ENCODE data around the gene EMC6. TPM values are rescaled to one million over a fixed set of nuclear protein-coding genes. Genes with fewer than 3 reads are reported as not detected.

Gene EMC6
- total RNA-seq, 1 experiment from 2014 or later: 54.7 TPM

GRCh38 chr17:3656353-3656752 is 12.3 kb upstream of the EMC6 start:
- DNase-seq (ENCODE audit: low spot score): no peak

DNA sequence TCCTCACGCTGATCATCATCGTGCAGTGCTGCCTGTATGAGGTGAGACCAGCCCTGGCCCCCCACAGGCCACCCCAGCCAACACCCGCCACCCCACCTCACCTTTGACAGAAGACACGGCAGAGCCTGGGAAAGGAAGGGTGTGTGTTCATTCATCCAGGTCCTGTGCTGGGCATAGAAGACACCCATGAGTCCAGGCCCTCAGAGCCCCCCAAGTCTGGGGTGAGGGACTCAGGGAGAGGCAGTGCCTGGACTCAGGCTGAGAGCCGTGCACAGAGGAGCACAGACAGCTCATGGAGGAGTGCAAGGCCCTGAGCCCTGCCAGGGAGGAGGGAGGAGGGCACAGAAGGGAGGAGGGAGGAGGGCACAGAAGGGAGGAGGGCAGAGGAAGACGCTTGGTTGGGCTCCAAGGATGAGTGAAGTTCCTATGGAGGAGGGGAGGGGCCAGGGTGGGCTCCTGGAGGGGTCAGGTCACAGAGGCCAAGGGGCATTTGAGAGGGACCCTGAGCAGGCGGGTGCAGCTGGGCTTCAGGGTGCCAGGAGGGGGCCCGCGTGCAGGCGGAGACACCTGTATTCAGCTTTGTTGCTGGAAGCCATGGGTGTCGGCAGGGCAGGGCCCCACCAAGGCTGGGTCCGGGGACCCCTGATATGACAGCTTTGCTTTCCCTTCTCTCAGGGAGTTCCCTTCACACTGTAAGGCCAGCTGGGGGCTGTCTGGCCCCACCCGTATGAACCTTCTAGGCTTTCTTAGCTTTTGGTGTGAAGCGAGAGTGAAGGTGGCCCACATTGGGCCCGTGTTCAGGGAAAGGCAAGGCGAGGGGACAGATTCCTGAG is 11.6 kb upstream of the EMC6 start:
- no peak for DNase-seq (ENCODE audit: low spot score)

DNA sequence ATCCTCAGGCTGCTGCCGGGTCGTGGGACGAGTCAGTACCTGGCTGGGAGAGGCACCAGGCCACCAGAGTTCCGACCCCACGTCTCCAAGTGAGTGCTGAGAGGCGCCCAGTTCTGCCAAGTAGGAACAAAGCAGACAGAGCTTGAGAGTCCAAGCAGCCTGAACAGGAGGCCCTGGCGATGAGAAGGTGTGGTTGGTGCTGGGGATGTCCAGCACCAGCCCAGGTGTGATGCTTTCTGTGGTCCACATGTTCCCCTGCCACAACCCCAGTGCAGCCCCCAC is 11.1 kb upstream of the EMC6 start:
- DNase-seq (ENCODE audit: low spot score): no peak

DNA sequence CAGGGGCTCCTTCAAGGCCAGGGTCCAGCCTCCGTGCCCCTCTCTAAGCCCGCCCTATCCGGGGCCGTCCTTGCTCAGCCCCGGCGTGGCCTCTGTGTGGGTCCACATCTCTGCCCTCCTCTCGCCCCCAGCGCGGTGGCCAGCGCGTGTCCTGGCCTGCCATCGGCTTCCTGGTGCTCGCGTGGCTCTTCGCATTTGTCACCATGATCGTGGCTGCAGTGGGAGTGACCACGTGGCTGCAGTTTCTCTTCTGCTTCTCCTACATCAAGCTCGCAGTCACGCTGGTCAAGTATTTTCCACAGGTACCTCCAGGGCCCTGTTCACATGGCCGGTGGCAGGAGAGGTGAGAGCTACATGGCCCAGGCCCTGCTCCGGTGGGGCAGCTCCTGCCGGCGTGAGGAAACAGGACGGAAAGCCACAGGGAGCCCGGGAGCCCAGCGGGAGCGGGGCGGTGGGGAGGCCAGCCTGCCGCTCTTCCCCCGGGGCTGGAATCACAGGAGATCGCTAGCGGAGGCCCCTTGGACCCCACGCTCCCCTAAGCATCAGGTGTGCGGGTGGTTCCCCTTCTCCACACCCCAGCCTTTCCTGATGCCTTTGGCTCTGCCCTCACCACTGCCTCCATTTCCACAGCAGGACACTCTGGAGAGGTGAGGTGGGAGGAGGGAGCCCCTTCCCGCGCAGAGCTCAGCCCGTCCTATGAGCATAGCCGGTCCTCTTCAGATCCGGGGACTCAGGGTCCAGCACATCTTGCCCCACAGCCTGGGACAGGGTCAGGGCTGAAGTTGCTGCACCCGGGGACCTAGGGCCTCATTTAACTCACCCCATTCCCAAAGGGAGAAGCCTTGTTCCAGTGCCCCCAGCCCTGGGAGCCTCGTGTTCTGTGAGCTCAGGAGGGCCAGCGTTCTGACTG is 10.5 kb upstream of the EMC6 start:
- DNase-seq (ENCODE audit: low spot score): no peak

DNA sequence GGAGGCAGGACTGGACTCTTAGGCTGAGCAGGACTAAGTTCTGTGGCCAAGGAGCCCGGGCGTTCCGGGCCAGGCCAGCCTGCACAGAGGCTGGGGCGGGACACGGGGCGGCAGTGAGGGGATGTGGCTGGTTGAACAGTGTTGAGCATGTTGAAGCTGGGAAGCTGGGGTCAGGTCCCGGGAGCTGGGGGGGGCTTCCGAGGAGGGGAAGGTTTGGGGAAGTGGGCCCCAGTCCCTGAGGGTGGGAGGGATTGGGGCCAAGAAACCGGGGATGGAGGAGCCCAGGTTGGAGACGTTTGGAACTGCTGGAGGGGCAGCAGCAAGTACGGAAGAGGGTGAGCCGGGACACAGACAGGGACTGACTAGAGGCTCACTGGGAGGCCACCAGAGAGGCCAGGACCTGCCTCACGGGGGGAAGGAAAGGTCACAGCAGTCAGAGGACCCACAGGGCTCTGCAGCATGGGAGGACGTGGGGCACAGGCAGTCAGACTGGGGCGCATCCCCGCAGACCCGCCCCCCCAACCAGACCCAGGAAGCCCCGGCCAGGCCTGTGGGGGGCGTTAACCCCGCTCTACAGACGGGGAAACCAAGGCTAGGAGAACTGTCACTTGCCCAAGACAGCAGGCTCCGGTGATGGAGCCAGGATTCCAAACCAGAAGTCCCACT is 9.7 kb upstream of the EMC6 start:
- DNase-seq (ENCODE audit: low spot score): no peak

DNA sequence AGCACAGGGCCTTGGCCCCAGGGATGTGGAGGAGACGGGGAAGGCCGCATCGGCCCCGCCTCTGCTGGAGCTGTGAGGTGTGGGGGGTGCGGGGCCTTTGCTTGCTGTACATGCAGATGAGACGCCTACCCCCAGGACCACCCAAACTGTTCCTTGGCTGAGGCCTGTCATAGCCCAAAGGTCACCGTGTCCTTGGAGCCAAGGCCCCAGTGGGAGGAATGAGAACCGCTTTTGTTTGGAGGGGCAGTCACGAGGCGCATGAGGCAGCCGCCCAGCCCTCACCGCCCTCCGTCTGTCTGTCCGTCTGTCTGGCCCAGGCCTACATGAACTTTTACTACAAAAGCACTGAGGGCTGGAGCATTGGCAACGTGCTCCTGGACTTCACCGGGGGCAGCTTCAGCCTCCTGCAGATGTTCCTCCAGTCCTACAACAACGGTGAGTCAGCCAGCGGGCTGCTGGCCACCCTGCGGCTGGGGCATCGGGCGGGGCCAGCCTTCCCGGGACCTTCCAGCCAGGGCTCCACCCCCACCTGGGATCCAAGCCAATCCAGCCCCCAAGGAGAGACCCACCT is 9.0 kb upstream of the EMC6 start:
- DNase-seq (ENCODE audit: low spot score): peak; percentile 24

DNA sequence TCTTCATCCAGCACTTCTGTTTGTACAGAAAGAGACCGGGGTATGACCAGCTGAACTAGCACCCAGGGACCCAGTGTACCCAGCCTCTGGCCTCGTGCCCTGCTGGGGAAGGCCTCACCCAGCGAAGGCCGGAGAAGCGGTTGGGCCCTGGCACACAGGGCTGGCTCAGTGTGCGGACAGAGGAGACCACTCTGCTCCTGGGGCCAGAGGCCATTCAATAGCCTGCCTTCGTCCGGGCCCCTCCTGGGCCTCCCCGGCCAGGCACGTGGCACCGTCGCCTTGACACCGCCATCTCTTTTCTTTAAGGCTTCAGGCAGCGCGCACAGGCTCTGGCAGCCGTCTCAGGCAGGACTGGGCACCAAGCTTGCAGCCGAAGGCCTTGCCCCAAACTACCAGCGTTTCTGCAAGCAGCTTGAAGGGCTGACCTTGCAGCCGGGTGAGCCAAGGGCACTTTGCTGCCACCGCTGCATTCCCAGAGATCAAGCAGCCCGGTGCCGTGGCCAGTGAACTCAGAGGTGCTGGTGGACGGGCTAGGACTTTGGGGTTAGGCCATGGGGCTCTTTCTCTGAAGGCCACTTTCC is 8.2 kb upstream of the EMC6 start:
- DNase-seq (ENCODE audit: low spot score): no peak

GRCh38 chr17:3663102-3664011 is 5.3 kb upstream of the EMC6 start:
- no peak for DNase-seq (ENCODE audit: low spot score)

- DNase-seq (ENCODE audit: low spot score): no peak
Measured at GRCh38 chr17:3665834-3666233, 2.8 kb upstream of the EMC6 start.

DNA sequence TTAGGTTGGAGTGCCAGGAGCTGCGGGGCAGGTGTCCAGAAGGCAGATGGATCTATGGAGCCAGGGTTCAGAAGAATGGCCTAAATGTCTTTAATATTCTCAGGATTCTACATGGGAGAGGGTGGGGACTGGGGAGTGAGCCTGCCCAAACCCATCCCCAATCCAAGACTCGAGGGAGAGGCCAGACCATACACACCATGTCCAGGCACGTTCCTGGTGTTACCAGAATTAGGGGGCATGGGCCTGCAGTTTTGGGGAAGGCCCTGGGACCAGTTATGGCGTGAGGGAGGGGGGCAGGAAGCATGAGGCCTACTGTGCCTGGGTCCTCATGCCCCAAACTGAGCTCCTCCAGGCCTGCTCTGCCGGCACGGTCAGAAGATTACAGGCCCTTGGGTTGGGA is 2.1 kb upstream of the EMC6 start:
- no peak for DNase-seq (ENCODE audit: low spot score)

GRCh38 chr17:3667366-3668278 is 990 bp upstream of the EMC6 start:
- peak; percentile 66 for DNase-seq (ENCODE audit: low spot score)

DNA sequence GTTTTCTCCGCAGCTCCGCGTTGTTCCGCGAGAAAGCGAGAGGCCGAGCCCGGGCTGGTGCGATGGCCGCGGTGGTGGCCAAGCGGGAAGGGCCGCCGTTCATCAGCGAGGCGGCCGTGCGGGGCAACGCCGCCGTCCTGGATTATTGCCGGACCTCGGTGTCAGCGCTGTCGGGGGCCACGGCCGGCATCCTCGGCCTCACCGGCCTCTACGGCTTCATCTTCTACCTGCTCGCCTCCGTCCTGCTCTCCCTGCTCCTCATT is 404 bp downstream of the EMC6 start:
- no peak for DNase-seq (ENCODE audit: low spot score)

DNA sequence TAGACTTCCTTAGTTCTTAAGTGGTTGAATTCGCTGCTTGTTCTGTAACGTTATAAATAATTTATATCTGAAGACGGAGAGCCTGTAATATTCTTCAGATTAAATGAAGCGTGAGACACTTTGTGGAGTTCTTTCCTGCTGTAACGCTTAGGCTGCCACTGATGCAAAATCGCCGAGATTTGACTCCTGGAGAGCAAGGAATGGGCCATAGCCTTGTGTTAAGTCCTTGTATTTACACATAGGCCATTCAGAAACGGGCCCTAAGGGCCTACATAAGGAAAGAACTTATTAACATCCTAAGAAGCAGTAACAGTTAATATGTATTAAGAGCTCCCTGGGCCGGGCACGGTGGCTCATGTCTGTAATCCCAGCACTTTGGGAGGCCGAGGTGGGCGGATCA is 936 bp downstream of the EMC6 start:
- DNase-seq (ENCODE audit: low spot score): no peak

DNA sequence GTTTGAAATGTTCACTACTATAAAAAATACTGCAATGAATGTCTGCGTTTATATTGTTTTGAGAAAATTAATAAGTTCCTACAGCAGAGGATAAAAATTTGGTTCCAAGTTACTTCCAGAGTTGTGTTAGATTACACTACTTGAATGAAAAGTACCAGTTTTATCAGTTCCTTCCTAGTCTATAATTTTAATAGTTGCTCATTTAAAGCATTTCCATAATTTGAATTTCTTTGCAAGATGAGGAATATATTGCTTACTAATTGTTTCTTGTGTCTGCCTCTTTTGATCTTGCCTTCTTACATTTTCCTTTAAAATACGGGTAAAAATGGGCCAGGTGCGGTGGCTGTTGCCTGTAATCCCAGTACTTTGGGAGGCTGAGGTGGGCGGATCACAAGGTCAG is 4.0 kb downstream of the EMC6 start:
- no peak for DNase-seq (ENCODE audit: low spot score)

DNA sequence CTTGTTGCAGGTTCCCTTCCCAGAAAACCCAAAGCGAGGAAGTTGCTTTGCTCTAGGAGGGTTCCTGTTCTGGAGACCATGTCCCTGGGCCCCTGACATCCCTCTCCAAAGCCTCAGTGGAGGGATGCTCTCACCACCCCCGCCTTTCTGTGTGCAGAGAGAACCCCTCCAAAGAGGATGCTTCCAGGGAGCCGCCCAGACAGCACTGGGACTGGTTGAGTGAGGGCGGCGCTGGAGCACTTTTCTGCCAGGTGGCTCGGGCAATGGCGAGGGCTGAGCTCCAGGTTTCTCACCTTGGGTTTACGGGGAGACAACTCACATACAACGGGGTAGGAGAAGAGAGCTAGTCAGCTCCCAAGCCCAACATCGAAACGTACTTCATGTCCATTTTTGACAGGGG is 7.3 kb downstream of the EMC6 start:
- DNase-seq (ENCODE audit: low spot score): no peak

GRCh38 chr17:3678095-3678820 is 9.6 kb downstream of the EMC6 start:
- no peak for DNase-seq (ENCODE audit: low spot score)

DNA sequence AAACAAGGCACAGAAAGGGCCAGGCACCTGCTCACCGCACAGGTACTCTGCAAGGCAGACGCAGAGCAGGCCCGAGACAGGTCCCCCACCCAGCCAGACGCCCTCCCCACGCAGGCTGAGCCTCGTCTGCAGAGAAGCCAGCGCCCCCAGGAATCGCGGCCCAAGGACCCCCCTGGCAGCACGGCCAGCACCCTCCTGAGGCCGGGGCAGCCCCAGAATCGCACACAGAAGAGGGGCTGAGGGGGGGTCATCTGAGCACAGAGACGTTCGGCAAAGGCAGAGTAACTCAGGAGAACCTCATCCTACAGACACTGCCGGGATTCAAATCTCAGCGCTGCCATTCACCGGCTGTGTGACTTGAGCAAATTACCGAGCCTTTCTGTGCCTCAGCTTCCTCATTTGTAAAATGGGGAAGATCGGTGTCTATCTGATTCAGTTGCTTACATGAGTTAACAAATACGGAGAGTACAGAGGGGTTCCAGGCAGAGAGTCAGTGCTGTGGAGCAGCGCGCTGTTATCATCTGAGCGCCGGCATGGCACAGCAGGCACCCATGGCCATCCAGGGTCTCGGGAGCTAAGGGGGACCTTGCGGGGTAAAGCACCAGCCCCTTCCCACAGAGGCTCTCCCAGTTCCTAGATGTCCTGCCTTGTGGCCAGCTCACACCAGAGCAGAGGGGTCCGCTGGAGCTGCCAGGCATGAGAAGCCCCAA is 10.4 kb downstream of the EMC6 start:
- DNase-seq (ENCODE audit: low spot score): no peak

GRCh38 chr17:3679531-3680126 is 11.0 kb downstream of the EMC6 start:
- DNase-seq (ENCODE audit: low spot score): no peak

Data from HT-29 (cell line).